ENCODE measurements around the gene NBAS. TPM values are rescaled to one million over a fixed set of nuclear protein-coding genes. Genes with fewer than 3 reads are reported as not detected.

The NBAS gene
- total and polyA plus RNA-seq, 8 donors = 26.6 to 36.7 (median 31.1) TPM

GRCh38 chr2:15588329-15588919 is 27.3 kb upstream of the NBAS start:
- Histone ChIP-seq H3K36me3 (no peaks in the 10 kb centered on the region), H3K4me1 (peaks cover 0 to 11% (median 6%) of the 10 kb centered on the region in 3 donors), H3K4me3 (no peak overlapping the region), H3K27ac (no peak overlapping the region), H3K9me3 (no peaks in the 10 kb centered on the region), H3K27me3 (no peaks in the 10 kb centered on the region)
- TF ChIP-seq CTCF (IDR thresholded peaks at IDR 0.05) = peak; percentile 29 to 50 (median 39)
- no peak for FAIRE-seq
- intact Hi-C loops (cut with DNase I) = no loop called here
- no peak for ATAC-seq
- 30 to 32% methylated on average over 4 of the region's 4 CpGs for WGBS, 2 donors
- DNase-seq = peak in 5 of 6 donors; percentile 26 to 67 (median 44)

DNA sequence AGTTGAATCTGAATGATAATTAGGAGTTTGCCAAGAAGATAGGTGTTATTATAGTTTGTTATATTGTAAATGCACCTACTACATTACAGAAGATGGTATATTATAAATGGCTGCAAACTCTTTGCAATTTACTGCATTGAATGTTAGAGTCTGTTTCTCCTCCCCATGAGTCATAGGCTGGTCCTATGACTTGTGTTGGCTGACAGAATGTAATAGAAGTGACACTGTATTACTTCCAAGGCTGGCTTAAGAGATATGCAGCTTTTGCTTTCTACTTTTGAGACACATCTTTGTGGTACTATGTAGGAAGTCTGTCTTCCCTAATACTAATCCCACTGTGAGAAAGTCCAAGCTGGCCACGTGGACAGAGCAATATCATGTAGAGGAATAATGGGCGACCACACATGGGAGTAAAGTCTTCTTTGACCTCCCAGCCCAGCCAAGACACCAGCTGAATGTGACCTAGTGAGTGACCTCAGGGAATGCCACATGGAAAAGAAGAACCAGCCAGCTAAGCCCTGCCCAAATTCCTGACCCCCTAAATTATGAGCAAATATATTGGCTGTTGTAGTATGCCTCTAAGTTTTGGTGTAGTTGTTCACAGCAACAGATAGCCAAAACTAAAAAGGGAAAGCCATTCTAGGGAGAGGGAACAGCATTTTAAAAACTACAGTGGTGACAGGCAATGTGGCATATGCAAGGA is 23.8 kb upstream of the NBAS start:
- WGBS, 2 donors = 70 to 91% methylated on average over 2 of the region's 2 CpGs
- H3K4me1 ChIP-seq = no peaks in the 10 kb centered on the region
- H3K27me3 ChIP-seq = no peaks in the 10 kb centered on the region
- FAIRE-seq (no peak), ATAC-seq (no peak), DNase-seq (no peak)
- no peaks in the 10 kb centered on the region for H3K36me3 ChIP-seq
- no peak for TF ChIP-seq CTCF (IDR thresholded peaks at IDR 0.05)
- no peak overlapping the region for H3K27ac ChIP-seq
- intact Hi-C loops (cut with DNase I) = no loop called here
- H3K9me3 ChIP-seq = no peaks in the 10 kb centered on the region
- H3K4me3 ChIP-seq = no peak overlapping the region

GRCh38 chr2:15584316-15584715 is 23.2 kb upstream of the NBAS start:
- FAIRE-seq = no peak
- intact Hi-C loops (cut with DNase I) = no loop called here
- no peaks in the 10 kb centered on the region for H3K27me3 ChIP-seq
- no peaks in the 10 kb centered on the region for H3K9me3 ChIP-seq
- H3K27ac ChIP-seq = no peak overlapping the region
- H3K4me3 ChIP-seq = no peak overlapping the region
- no peak for DNase-seq
- H3K4me1 ChIP-seq = no peaks in the 10 kb centered on the region
- TF ChIP-seq CTCF (IDR thresholded peaks at IDR 0.05) = no peak
- no peaks in the 10 kb centered on the region for H3K36me3 ChIP-seq
- ATAC-seq = no peak

DNA sequence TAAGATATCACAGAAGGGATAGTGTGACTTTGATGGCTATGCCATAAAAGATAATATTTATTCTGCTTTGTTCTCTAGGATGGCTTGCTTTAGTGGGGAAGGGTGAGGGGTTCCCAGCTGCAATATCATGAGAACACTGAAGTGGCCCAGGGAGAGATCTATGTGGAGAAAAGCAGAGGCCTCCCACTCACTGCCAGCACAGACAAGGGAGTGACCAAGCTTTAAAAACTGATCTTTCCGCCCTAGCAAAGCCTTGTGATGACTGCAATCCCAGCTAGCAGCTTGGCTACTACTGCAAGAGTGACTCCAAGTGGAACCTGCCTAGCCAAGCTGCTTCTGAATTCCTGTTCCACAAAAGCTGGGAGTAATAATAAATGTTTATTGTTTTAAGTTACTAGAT is 22.7 kb upstream of the NBAS start:
- intact Hi-C loops (cut with DNase I) = no loop called here
- ATAC-seq (no peak), FAIRE-seq (no peak), DNase-seq (no peak)
- 70 to 92% methylated on average over 1 of the region's 1 CpG for WGBS, 2 donors
- H3K9me3 ChIP-seq = no peaks in the 10 kb centered on the region
- H3K4me1 ChIP-seq = no peaks in the 10 kb centered on the region
- no peak overlapping the region for H3K27ac ChIP-seq
- no peaks in the 10 kb centered on the region for H3K27me3 ChIP-seq
- H3K36me3 ChIP-seq = no peaks in the 10 kb centered on the region
- TF ChIP-seq CTCF (IDR thresholded peaks at IDR 0.05) = no peak
- no peak overlapping the region for H3K4me3 ChIP-seq

GRCh38 chr2:15582710-15583357 is 21.7 kb upstream of the NBAS start:
- TF ChIP-seq CTCF (IDR thresholded peaks at IDR 0.05) = no peak
- Histone ChIP-seq H3K27me3 (no peaks in the 10 kb centered on the region), H3K4me3 (no peak overlapping the region), H3K27ac (no peak overlapping the region), H3K4me1 (no peaks in the 10 kb centered on the region), H3K36me3 (no peaks in the 10 kb centered on the region), H3K9me3 (no peaks in the 10 kb centered on the region)
- intact Hi-C loops (cut with DNase I) = no loop called here
- DNase-seq = no peak
- no peak for FAIRE-seq
- WGBS, 2 donors = 74 to 87% methylated on average over 15 of the region's 15 CpGs
- no peak for ATAC-seq
